ENCODE measurements around the gene CALM3.

DNA sequence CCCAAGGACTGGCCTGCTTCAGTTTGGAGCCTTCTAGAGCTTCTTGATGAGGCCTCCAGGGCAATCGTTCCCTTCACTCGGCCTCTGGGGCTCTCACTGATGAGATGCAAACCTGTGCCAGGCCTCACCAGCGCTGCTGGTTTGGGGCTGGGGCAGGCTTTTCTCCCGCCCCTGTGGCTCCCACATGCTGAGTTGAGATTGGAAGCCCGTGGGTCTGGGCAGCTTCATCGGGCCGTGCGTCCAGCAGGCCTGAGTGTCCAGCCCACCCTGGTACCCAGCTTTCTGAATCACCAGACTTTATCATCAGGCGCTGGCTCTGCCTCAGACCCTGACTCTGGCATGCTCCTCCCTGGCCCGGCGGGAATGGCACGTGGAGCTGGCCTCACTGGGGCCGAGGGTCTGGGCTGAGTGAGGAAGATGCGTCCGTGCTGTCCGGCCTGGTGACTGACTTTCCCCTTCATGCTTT, 4.3 kb downstream of the CALM3 start:
- no peak for TF ChIP-seq CTCF (IDR thresholded peaks at IDR 0.05; ENCODE audit: borderline replicate concordance, extremely low read depth, low read length, poor library complexity, severe bottlenecking)
- no peak for TF ChIP-seq EZH2 (IDR thresholded peaks at IDR 0.05; ENCODE audit: borderline replicate concordance, low read depth, low read length, severe bottlenecking)
